HG03280 (cell line): Measurements from ENCODE around the gene GPNMB.
"Not testable (repeated sequence)": the region's sequence is repeated elsewhere in the genome, so short reads cannot be mapped to it uniquely, and the experiment has no call there.

Experiments used
- ATAC-seq: cut with Tn5 transposase; IDR thresholded peaks from one replicate; pipeline ENCODE4 v1.9.1; 2021; ENCODE audit warnings: mild to moderate bottlenecking, moderate library complexity; ENCODE audit not compliant: unreplicated experiment

Gene GPNMB

DNA sequence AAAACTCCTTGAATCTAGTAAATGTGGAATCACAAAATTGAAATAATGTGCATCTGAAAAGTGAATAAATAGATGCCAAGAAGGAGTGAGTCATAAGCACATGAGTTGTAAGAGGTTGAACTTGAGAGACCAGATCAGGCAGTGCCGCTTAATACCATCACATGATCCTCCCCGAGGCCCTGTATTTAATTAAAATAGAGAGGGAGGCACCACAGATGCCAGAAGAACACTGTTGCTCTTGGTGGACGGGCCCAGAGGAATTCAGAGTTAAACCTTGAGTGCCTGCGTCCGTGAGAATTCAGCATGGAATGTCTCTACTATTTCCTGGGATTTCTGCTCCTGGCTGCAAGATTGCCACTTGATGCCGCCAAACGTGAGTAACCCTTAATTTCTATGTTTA is at the start of gene GPNMB:
TSS of gene GPNMB (plus strand) at position 221 of the 400 bp plus-strand sequence. CDS start at position 304, 83 bp downstream.
- no peak for ATAC-seq

DNA sequence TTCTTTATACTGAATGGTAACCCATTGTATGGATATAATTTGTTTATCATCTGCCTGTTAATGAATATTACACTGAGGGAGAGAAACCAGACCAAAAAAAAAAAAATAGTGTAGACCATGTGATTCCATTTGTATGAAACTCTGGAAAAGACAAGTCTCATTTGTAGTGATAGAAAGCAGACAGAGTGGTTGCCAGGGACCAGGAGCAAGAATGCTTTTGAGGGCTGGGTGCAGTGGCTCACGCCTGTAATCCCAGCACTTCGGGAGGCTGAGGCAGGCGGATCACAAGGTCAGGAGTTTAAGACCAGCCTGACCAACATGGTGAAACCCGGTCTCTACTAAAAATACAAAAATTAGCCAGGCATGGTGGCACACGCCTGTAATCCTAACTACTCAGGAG is 48.8 kb upstream of the GPNMB start:
- ATAC-seq = not testable (repeated sequence)

DNA sequence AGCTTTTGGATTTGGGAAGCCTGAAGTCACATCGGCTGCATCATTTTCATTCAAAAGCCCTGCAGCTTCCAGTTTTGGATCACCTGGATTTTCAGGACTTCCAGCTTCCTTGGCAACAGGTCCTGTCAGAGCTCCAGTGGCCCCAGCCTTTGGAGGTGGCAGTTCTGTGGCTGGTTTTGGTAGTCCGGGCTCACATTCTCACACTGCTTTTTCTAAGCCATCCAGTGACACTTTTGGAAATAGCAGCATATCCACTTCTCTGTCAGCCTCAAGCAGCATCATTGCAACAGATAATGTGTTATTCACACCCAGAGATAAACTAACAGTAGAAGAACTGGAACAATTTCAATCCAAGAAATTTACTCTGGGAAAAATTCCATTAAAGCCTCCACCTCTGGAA is 46.2 kb upstream of the GPNMB start:
- ATAC-seq = no peak

DNA sequence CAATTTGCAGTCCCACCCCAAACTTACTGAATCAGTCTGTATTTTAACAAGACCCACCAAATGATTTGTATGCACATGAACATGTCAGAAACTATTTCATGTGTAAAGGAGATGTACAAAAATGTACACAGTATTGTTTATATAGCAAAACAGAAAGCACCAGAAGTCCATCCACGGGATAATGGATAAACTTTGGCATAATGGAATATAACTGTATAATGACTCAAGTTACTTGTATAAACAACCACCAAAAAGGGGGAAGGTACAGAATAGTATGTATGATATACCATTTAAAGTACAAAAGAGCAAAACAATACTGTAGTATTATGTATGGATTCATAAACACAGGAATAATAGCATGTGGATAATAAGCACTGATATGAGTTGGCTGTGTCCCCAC is 42.3 kb upstream of the GPNMB start:
- ATAC-seq = no peak

DNA sequence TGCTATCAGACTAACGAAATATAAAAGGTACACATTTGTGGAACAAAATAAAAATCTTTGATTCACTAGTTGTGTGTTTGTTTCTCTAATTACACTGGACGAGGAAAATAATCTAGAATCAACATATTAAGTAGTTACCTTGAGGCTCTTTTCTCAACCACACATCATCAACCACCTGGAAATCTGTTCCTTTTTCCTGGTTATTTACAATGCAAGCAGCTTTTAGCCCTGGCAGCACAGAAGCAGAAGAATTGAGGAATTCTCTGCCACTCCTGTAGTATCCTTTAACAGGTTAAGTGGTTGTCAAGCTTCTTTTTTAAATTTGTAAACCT is 41.0 kb upstream of the GPNMB start:
- no peak for ATAC-seq

DNA sequence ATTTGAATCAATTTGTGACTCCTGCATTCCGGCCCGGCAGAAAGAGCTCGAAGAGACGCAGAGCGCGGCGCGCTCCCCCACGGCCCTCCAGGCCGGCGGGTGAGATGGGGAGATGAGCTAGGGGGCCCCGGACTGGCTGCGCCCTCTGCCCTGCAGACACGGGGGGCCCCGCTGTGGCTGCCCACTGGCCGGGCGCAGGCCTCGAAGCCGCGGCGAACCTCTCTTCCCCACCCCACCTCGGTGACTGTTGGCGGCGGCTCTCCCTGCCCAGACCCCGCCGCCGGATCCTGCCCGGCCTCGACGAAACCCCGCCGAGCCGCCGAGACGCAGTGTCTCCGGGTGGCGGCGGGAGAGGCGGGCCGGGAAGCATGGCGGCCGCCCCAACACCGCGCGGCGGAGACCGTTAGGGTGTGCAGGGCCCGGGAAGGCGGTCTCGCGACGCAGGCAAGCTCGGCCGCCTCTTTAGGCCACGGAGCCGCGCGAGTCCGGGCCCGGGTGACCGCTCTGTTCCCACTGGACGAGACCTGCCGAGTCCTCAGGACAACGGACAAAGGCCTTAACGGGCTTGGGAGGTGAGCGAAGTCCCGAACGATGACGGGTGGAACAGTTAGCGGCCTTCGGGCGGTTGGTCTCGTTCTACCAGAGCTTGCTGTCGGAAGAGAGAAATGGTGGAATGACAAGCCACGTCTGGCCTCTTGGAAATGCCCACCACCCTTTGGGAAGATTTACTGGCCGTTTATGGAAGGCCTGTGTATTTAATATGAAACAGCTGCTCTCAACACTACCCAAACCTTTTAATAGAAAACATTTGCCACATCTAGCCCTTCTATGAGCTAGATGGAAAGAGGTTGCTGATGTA is 40.4 kb upstream of the GPNMB start:
- no peak for ATAC-seq

DNA sequence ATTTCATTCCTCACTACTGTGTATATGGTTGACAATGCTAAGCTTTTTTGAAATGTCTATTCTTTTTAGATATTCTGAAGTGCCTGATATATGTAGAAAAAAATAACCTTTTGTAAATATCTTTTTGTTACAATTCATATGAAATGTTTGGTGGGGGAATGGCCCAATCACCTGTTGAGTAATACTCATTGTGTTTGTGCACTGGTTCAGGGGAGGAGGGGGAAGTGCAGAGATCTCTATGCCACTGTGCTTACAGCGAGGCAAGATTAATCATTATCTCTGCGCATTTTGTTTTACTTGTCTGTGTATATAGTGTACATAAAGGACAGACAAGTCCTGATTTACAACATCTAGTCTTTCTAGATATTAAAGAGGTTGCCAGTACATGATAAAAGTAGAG is 39.6 kb upstream of the GPNMB start:
- ATAC-seq = no peak

DNA sequence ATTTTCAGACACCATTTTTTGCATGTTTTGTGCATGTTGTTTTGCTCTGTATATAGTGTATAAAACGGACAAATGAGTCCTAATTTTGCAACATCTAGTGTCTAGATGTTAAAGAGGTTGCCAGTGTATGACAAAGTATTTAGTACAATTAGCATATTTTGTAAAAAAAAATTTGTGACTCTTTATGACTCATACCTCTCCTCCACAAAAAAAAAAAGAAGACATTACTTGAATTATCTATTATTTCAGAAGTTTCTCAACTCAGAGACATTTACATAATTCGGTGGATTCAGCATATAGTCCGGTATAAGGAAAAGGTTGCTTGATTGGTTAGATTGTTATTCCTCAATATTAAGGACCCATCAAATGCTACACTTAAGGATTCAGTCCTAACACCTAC is 38.7 kb upstream of the GPNMB start:
- ATAC-seq = no peak

DNA sequence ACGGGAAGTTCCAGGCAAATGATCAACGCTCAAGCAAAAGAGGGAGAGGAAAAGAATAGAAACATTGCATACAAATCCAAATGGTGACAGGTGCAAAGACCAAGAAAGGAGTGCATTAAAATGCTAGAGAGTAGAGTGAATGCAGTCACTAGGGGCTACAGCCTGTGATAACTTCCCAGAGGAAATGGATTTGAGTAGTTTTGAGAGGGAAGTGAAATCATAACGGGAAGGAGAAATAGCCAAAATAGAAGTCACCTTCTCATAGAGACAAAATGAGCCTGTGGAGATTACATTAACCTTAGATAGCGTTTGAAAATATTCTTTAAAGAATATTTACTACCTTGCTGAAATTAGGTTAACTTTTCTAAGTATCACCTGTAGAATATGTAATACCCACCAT is 38.3 kb upstream of the GPNMB start:
- no peak for ATAC-seq

DNA sequence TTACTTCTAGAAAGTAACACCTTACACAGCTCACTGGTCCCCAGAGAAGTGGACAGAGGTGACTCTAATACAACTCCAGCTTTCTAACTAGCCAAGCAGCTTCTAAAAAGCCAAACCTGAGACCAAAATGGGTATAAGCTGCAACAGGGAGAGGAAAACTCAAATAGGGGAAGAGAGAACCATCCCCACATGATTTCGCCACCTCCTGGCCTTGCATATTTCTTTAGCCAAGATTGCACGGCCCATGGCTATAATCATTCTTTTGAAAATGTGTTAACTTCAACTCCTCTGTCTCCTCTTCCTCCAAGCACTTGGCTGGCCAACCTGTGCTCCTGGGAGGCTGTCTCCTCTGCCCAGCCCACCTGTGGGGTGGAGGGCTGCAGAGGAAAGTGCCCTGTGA is 36.1 kb upstream of the GPNMB start:
- ATAC-seq = no peak

DNA sequence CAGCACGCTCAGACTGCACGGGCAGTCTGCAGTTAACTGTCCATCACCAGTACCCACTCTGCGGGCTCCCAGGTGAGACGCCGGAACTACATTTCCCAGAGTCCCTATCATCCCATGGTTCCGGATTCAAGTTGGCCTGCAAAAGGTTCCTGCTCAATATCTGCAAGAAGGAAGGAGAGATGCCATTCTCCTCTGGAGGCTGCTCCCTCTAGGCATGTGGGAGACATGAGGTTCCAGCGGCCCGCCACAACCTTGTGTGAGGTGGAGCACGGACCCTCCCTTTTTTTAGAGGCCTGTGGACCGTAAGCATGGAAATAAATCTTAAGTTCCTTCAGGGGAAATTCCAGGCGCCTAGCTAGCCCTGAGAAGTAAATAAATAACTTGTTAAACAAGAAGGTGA is 35.0 kb upstream of the GPNMB start:
- no peak for ATAC-seq

DNA sequence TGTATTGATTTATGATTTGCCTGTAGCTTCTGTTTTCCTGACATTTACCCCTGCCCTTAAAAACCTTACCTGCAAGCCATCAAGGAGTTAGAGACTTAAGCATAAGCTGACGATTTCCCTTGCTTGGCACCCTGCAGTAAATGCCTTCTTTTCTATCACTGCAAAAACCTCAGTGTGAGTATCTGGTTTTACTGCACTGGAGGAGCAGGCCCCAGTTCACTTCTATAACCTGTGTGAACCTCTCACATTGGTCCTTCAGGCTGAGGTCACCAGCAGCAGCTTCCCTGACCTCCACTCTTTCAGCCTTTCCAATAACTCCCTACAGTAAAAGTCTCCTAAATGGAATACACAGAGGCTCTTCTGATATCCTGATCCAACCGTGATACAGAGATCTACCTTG is 34.2 kb upstream of the GPNMB start:
- no peak for ATAC-seq

DNA sequence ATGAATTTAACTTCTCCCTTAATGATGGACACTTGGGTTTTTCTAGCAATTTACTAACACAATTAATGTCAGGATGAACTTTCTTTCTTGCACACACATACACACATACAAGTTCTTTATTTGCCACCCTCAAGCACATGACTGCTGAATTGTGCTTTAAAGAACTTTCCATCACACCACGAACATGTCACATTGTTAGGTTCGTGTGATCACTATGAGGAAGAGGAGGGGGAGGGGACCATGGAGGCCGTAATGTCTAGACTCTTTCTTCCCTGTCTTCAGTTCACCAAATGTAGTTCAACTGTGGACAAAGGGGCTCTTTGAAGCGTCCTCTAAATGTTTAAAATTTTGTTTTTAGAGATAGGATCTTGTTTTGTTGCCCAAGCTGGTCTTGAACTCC is 33.7 kb upstream of the GPNMB start:
- ATAC-seq = no peak

DNA sequence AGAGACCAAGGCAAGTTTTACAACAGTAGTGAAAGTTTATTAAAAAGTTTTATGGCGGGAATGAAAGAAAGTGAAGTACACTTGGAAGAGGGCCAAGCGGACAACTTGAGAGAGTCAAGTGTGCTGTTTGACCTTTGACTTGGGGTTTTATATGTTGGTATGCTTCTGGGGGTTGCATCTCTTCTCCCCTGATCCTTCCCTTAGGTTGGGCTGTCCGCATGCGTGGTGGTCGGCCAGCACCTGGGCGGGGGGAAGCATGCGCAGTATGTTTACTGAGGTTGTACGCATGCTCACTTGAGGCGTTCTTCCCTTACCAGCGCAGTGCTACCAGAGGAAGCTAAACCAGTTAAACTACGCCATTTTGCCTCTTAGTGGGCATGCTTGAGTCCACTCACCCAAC is 32.8 kb upstream of the GPNMB start:
- ATAC-seq = no peak

DNA sequence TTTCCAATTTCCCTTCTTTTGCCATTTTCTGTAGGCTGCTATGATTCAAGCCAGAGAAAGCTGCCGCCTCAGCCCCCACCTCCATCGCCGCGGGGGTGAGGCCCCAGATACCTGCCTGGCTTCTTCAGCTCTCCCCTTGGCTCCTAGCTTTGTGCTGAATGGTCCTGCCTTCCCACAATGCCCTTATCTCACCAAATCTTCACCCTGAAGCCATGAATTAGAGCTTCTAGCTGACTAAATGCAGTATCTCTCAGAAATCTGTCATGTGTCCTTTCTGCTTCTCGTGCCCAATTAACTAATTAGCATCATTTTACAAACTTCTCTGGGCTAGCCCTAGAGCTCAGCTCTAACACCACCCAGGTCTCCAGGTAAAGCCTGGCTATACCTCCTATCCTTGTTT is 32.2 kb upstream of the GPNMB start:
- ATAC-seq = no peak

DNA sequence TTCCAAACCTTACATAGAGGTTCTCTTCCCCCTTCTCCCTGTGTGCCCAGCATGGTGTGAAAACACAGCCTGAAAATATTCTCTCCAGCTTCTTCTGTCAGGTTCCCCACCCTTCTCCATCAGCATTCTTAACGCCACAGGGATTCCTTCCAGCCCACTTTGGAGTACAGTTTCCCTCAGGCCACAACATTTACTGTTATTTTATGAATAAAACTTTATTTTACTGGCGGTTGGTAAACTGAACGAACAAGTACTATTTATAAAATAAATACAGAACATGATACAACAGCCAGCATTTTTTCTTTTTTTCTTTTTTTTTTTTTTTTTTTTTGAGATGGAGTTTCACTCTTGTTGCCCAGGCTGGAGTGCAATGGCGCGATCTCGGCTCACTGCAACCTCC is 31.6 kb upstream of the GPNMB start:
- ATAC-seq = no peak

DNA sequence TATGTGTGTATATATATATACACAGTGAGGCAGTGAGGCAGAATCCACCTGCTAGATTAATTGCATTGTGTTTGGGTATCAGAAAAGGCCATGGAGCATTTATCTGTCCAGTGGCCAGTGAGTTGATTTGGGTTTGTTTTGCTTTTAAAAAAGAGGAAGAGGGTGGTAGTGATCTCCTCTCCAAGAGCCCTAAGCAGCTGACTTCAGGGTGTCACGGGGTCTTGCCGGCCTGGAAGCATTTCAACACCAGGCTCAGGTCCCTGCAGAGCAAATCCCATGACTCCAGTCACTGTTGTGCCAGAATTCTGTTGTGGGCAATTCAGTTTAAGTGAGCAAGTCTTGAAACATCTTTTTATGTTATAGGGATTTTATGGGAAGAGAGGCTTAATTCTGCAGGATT is 30.6 kb upstream of the GPNMB start:
- ATAC-seq = no peak

DNA sequence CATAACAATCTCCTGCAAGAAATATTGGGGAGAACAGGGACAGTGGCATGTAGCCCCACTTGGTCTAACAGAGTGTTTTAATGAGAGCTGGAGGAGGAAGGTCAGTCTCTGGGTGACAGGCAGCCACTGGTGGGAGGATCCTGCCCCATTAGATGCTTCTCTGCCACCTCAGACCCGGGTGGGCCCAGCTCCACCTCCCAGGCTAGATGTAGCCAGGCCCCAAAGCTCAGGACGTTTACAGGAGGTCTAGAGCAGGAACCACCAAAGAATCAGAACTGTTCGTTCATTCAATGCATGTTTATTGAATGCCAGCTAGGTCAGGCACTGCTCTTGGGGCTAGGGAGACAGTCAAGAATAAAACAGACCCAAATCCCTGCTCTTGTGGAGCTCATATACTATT is 28.4 kb upstream of the GPNMB start:
- no peak for ATAC-seq

DNA sequence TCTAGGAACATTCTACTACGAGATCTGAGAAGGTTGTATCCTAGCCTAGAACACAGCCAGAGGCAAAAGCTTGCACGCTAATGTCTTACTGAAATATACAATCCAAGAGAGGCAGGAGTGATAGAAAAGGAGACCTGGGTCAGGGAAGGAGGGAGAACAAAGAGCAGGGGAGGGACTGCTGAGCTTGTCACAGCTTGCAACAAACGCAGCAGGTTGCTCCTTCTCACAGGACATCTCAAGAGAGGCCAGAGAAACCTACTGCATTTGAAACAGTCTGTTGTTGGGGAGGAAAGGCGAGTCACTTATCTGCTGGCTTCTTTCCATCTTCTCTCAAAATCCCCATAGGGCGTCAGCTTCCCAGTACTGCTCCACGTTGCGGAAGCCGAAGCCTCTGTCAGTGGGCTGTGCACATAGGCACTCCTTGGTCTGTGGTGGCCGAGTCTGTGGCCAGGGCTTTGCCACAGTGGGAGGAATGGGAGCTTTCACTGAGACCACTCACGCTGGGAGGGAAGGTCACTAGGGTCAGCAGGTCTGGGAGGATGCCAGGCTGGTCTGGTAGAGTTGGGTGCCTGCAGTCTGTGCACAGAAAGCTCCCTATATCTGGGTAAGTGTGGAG is 25.8 kb upstream of the GPNMB start:
- ATAC-seq = no peak

DNA sequence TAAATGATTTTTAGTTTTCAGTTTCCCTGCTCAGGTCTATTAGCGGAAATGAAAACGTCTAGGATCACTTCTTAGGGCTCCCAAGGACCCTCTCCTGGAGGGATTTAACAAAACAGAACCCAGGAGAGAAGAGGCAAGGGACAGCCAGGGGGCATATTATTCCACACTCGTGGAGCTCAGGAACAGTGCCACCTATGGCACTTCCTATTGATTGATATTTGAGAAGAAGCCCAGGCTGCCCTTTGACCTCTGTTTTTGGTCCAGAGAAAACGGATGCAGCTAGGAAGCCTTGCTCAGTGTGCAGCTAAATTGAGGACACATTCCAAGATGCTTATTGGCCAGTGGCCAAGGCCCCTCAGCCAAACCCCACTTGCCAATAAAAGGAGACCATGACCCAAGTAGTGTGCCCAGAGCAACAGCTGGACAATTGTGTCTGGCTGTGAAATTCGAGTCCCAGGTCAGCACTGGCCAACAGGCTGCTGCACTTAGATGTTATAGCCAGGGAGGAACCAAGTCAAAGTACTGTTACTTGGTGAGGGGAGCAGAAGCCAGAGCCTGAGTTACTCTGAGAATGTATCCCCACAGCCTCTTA is 24.0 kb upstream of the GPNMB start:
- no peak for ATAC-seq

DNA sequence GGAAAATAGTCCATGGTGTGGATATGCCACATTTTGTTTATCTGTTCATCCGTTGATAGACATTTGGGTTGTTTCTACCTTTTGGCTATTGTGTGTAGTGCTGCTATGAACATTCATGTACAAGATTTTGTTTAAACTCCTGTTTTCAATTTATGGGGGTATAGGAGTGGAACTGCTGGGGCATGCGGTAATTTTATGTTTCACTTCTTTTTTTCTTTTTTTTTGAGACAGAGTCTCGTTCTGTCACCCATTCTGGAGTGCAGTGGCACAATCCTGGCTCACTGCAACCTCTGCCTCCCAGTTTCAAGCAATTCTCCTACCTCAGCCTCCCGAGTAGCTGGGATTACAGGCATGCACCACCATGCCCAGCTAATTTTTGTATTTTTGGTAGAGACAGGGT is 22.2 kb upstream of the GPNMB start:
- ATAC-seq = not testable (repeated sequence)

DNA sequence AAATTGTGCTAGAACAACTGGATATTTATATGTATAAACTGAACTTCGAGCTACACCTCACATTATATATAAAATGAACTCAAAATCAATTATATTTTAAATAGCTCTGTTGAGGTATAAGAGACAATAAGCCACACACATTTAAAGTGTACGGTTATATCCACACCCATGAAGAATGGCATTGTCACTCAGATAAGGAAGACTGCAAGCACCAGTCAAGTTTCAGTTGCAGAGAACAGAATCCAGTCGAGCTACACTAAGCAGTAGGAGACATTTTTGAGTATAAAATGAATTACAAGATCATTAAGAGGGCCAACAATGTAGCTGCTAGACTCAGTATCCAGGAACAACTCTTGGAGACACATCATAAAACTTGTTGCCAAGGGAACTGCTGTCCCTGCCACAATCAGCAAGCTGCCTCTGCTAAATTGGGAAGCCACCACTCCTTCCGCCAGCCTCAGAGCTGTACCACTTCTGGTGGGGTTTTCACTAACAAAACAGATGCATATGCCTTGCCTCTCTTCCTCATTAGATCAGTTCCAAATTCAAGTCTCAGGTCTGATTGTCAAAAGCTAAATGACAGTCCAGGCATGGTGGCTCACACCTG is 19.6 kb upstream of the GPNMB start:
- ATAC-seq = no peak
